Skin epidermis (tissue), 12 donors: Measurements from ENCODE around the gene CBR4.

ENCODE experiments used
- H3K27ac ChIP-seq, 21 experiments: fragments of 200-600 bp; sonication (generic) in 11 of 21; one replicate each; pipeline ENCODE4 v1.5.0; 2020; ENCODE audit warnings: mild to moderate bottlenecking in 3 of 21, inconsistent platforms in 2 of 21, moderate library complexity in 2 of 21
- H3K4me3 ChIP-seq, 7 experiments: fragments of 200-600 bp; sonication (generic) in 2 of 7; one replicate each; pipeline ENCODE4 v1.5.0; 2020; ENCODE audit warnings: inconsistent platforms in 2 of 7, mild to moderate bottlenecking in 2 of 7, moderate library complexity in 1 of 7

Gene CBR4

GRCh38 chr4:169010125-169011023, at the start of gene CBR4:
CBR4 (minus strand) TSS chr4:169010255; CDS start chr4:169010089, 166 bp downstream.
- H3K4me3 ChIP-seq = peak within 1 kb of the TSS; percentile 42 to 70 (median 57)
- H3K27ac ChIP-seq = peak within 1 kb of the TSS; percentile 42 to 97 (median 92)

GRCh38 chr4:169059306-169060211, 49.5 kb upstream of the CBR4 start:
- Histone ChIP-seq H3K27ac (peak overlapping the region in 17 of 21 experiments; percentile 19 to 89 (median 75)), H3K4me3 (peak overlapping the region in 1 of 7 experiments; percentile 8)

- no peak overlapping the region for H3K4me3 ChIP-seq
- H3K27ac ChIP-seq = no peak overlapping the region
These were observed 48.3 kb upstream of the CBR4 start for GRCh38 chr4:169058312-169058711.

GRCh38 chr4:169054879-169055278, 44.8 kb upstream of the CBR4 start:
- H3K4me3 ChIP-seq = no peak overlapping the region
- H3K27ac ChIP-seq = no peak overlapping the region

- Histone ChIP-seq H3K4me3 (no peak overlapping the region), H3K27ac (peak overlapping the region in 1 of 21 experiments; percentile 22)
These were observed 42.5 kb upstream of the CBR4 start for GRCh38 chr4:169052594-169052945.

GRCh38 chr4:169051761-169052593, 41.9 kb upstream of the CBR4 start:
- no peak overlapping the region for H3K4me3 ChIP-seq
- peak overlapping the region in 1 of 21 experiments; percentile 22 for H3K27ac ChIP-seq

- peak overlapping the region in 1 of 21 experiments; percentile 34 for H3K27ac ChIP-seq
- no peak overlapping the region for H3K4me3 ChIP-seq
These were observed 41.1 kb upstream of the CBR4 start for GRCh38 chr4:169050881-169051760.

- H3K27ac ChIP-seq = peak overlapping the region in 2 of 21 experiments; percentile 22 to 34
These were observed 40.2 kb upstream of the CBR4 start for GRCh38 chr4:169050284-169050683.

GRCh38 chr4:169048868-169049414, 38.9 kb upstream of the CBR4 start:
- H3K27ac ChIP-seq = no peak overlapping the region
- no peak overlapping the region for H3K4me3 ChIP-seq

More at GRCh38 chr4:169050284-169050683, 40.2 kb upstream of the CBR4 start:
- H3K4me3 ChIP-seq = no peak overlapping the region

GRCh38 chr4:169047956-169048355, 37.9 kb upstream of the CBR4 start:
- Histone ChIP-seq H3K27ac (no peak overlapping the region), H3K4me3 (no peak overlapping the region)

- H3K4me3 ChIP-seq = no peak overlapping the region
These were observed 36.0 kb upstream of the CBR4 start for GRCh38 chr4:169045862-169046584.

GRCh38 chr4:169044714-169045447, 34.8 kb upstream of the CBR4 start:
- no peak overlapping the region for H3K4me3 ChIP-seq

More at GRCh38 chr4:169045862-169046584, 36.0 kb upstream of the CBR4 start:
- no peak overlapping the region for H3K27ac ChIP-seq

GRCh38 chr4:169042608-169043007, 32.6 kb upstream of the CBR4 start:
- no peak overlapping the region for H3K4me3 ChIP-seq
- no peak overlapping the region for H3K27ac ChIP-seq

More at GRCh38 chr4:169044714-169045447, 34.8 kb upstream of the CBR4 start:
- H3K27ac ChIP-seq = no peak overlapping the region

GRCh38 chr4:169040559-169041261, 30.7 kb upstream of the CBR4 start:
- H3K4me3 ChIP-seq = no peak overlapping the region

GRCh38 chr4:169039251-169039954, 29.3 kb upstream of the CBR4 start:
- peak overlapping the region in 1 of 21 experiments; percentile 41 for H3K27ac ChIP-seq
- H3K4me3 ChIP-seq = no peak overlapping the region

More at GRCh38 chr4:169040559-169041261, 30.7 kb upstream of the CBR4 start:
- H3K27ac ChIP-seq = no peak overlapping the region
